Measurements from ENCODE around the gene MEP1A.
"Not testable (repeated sequence)": the region's sequence is repeated elsewhere in the genome, so short reads cannot be mapped to it uniquely, and the experiment has no call there.

The MEP1A gene

GRCh38 chr6:46758960-46759753 is 34.0 kb upstream of the MEP1A start:
- Histone ChIP-seq H3K27me3 (ENCODE audit: control insufficient read depth, insufficient read depth, low read length) (no peaks in the 10 kb centered on the region), H3K9me3 (ENCODE audit: control insufficient read depth, insufficient read depth, low read length) (no peaks in the 10 kb centered on the region), H3K4me3 (ENCODE audit: low read depth, low read length) (no peak overlapping the region), H3K36me3 (ENCODE audit: control insufficient read depth, insufficient read depth, low read length) (no peaks in the 10 kb centered on the region), H3K9ac (ENCODE audit: low read depth, low read length) (no peak overlapping the region), H3K4me1 (ENCODE audit: control insufficient read depth, insufficient read depth, low read length) (peaks cover 6% of the 10 kb centered on the region)

DNA sequence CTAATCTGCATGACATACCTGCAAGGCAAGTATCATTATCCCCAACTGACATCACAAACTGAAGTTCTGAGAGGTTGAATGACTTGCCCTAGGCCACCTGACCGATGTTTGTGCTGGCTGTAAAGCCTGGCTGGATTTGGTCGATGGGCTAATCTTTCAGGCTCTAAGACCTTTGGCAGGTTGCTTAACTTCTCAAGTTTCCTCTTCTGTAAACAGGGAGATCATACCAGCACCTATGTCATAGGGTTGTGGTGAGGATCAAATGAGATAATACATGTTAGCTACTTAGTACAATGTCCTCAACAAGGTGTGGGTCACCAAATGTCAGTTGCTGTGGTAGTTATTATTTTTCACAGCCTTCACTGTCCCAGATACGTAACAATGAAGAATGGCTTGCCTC is 32.3 kb upstream of the MEP1A start:
- H3K27me3 ChIP-seq (ENCODE audit: control insufficient read depth, insufficient read depth, low read length) = no peaks in the 10 kb centered on the region
- no peak overlapping the region for H3K9ac ChIP-seq (ENCODE audit: low read depth, low read length)
- no peaks in the 10 kb centered on the region for H3K9me3 ChIP-seq (ENCODE audit: control insufficient read depth, insufficient read depth, low read length)

DNA sequence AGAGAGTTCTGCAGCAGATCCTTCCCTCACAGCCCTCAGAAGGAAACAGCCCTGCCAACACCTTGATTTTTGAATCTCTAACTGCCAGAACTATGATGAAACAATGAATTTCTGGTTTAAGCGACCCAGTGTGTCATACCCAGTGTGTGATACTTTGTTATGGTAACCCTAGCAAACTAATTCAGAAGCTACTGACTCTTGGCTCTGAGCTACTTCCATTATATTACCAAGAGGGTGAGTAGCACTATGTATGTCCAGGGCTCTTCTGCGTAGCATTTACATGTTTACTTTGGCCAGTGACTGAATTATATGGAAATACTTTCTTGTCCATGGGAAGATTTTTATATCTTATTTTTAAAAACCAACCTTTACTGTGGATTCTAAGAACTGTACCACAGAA is 29.7 kb upstream of the MEP1A start:
- Histone ChIP-seq H3K27me3 (ENCODE audit: control insufficient read depth, insufficient read depth, low read length) (no peaks in the 10 kb centered on the region), H3K4me3 (ENCODE audit: low read depth, low read length) (no peak overlapping the region), H3K9me3 (ENCODE audit: control insufficient read depth, insufficient read depth, low read length) (no peaks in the 10 kb centered on the region), H3K9ac (ENCODE audit: low read depth, low read length) (no peak overlapping the region), H3K4me1 (ENCODE audit: control insufficient read depth, insufficient read depth, low read length) (no peaks in the 10 kb centered on the region), H3K36me3 (ENCODE audit: control insufficient read depth, insufficient read depth, low read length) (no peaks in the 10 kb centered on the region)

More for the DNA sequence above, 32.3 kb upstream of the MEP1A start:
- no peaks in the 10 kb centered on the region for H3K36me3 ChIP-seq (ENCODE audit: control insufficient read depth, insufficient read depth, low read length)
- H3K4me3 ChIP-seq (ENCODE audit: low read depth, low read length) = no peak overlapping the region
- H3K4me1 ChIP-seq (ENCODE audit: control insufficient read depth, insufficient read depth, low read length) = peaks cover 6% of the 10 kb centered on the region

DNA sequence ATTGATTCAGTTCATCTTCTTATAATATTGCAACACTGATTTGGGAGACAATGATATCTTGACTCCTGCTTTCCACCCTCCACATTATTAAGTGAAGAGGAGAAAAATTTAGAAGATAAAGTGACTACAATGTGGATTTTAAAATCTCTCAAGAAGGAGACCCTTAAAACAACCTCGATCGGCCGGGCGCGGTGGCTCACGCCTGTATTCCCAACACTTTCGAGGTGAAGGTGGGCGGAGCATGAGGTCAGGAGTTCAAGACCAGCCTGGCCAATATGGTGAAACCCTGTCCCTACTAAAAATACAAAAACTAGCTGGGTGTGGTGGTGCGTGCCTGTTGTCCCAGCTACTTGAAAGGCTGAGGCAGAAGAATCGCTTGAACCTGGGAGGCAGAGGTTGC is 28.9 kb upstream of the MEP1A start:
- H3K4me1 ChIP-seq (ENCODE audit: control insufficient read depth, insufficient read depth, low read length); H3K9ac ChIP-seq (ENCODE audit: low read depth, low read length); H3K9me3 ChIP-seq (ENCODE audit: control insufficient read depth, insufficient read depth, low read length); H3K36me3 ChIP-seq (ENCODE audit: control insufficient read depth, insufficient read depth, low read length); H3K4me3 ChIP-seq (ENCODE audit: low read depth, low read length); H3K27me3 ChIP-seq (ENCODE audit: control insufficient read depth, insufficient read depth, low read length): not testable (repeated sequence)

- Histone ChIP-seq H3K9ac (ENCODE audit: low read depth, low read length) (no peak overlapping the region), H3K4me1 (ENCODE audit: control insufficient read depth, insufficient read depth, low read length) (no peaks in the 10 kb centered on the region), H3K9me3 (ENCODE audit: control insufficient read depth, insufficient read depth, low read length) (no peaks in the 10 kb centered on the region), H3K27me3 (ENCODE audit: control insufficient read depth, insufficient read depth, low read length) (no peaks in the 10 kb centered on the region), H3K36me3 (ENCODE audit: control insufficient read depth, insufficient read depth, low read length) (no peaks in the 10 kb centered on the region), H3K4me3 (ENCODE audit: low read depth, low read length) (no peak overlapping the region)
Observed at GRCh38 chr6:46764961-46765360, 28.2 kb upstream of the MEP1A start.

DNA sequence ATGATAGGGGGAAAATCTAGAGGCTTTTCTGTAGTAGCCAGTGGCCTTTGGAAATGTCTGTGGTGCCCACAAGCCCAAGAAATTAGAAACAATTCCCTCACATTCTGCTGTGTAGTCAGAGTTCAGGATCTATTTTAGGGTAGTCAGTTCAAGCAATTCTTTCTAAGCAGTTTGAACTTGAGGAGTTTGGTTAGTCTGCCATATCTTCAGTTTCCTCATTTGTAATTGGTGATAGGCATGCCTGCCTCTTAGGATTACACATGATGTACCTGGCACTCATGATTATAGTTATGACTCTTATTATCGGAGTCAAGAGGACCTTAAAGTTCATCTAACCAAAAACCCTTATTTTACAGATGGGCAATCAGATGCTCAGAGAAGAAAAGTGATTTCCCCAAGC is 21.2 kb upstream of the MEP1A start:
- no peak overlapping the region for H3K9ac ChIP-seq (ENCODE audit: low read depth, low read length)
- no peaks in the 10 kb centered on the region for H3K36me3 ChIP-seq (ENCODE audit: control insufficient read depth, insufficient read depth, low read length)
- no peaks in the 10 kb centered on the region for H3K9me3 ChIP-seq (ENCODE audit: control insufficient read depth, insufficient read depth, low read length)
- H3K27me3 ChIP-seq (ENCODE audit: control insufficient read depth, insufficient read depth, low read length) = no peaks in the 10 kb centered on the region
- no peaks in the 10 kb centered on the region for H3K4me1 ChIP-seq (ENCODE audit: control insufficient read depth, insufficient read depth, low read length)
- H3K4me3 ChIP-seq (ENCODE audit: low read depth, low read length) = no peak overlapping the region

DNA sequence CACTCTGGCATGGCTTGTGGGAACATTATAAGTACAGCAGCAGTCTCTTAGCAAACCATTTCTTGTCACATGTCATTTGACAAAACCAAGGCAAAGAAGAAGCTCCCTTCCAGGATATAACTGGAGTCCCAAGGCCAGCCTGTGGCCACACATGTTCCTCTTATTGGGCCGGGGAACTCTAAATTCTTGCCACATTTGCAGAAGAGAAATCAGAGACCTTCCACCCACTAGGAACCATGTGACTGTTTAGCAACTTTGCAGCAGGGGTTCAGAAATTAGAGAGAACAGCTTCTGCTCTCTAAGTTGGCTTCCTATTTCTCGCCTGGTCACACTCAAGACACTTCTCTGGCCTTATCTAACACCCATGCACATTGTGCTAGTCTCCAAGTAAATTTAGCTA is 20.4 kb upstream of the MEP1A start:
- Histone ChIP-seq H3K27me3 (ENCODE audit: control insufficient read depth, insufficient read depth, low read length) (no peaks in the 10 kb centered on the region), H3K9ac (ENCODE audit: low read depth, low read length) (no peak overlapping the region), H3K4me1 (ENCODE audit: control insufficient read depth, insufficient read depth, low read length) (no peaks in the 10 kb centered on the region)

GRCh38 chr6:46773201-46773855 is 19.9 kb upstream of the MEP1A start:
- Histone ChIP-seq H3K4me1 (ENCODE audit: control insufficient read depth, insufficient read depth, low read length) (no peaks in the 10 kb centered on the region), H3K4me3 (ENCODE audit: low read depth, low read length) (no peak overlapping the region), H3K9ac (ENCODE audit: low read depth, low read length) (no peak overlapping the region), H3K36me3 (ENCODE audit: control insufficient read depth, insufficient read depth, low read length) (no peaks in the 10 kb centered on the region), H3K27me3 (ENCODE audit: control insufficient read depth, insufficient read depth, low read length) (no peaks in the 10 kb centered on the region), H3K9me3 (ENCODE audit: control insufficient read depth, insufficient read depth, low read length) (no peaks in the 10 kb centered on the region)

More for the DNA sequence above, 20.4 kb upstream of the MEP1A start:
- H3K9me3 ChIP-seq (ENCODE audit: control insufficient read depth, insufficient read depth, low read length) = no peaks in the 10 kb centered on the region
- H3K4me3 ChIP-seq (ENCODE audit: low read depth, low read length) = no peak overlapping the region
- H3K36me3 ChIP-seq (ENCODE audit: control insufficient read depth, insufficient read depth, low read length) = no peaks in the 10 kb centered on the region

DNA sequence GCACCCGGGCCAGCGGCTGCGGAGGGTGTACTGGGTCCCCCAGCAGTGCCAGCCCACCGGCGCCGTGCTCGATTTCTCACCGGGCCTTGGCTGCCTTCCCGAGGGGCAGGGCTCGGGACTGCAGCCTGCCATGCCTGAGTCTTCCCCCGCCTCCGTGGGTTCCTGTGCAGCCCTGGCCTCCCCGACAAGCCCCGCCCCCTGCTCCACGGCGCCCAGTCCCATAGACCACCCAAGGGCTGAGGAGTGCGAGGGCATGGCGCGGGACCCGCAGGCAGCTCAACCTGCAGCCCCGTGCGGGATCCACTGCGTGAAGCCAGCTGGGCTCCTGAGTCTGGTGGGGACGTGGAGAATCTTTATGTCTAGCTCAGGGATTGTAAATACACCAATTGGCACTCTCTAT is 18.5 kb upstream of the MEP1A start:
- H3K27me3 ChIP-seq (ENCODE audit: control insufficient read depth, insufficient read depth, low read length); H3K9ac ChIP-seq (ENCODE audit: low read depth, low read length); H3K36me3 ChIP-seq (ENCODE audit: control insufficient read depth, insufficient read depth, low read length); H3K9me3 ChIP-seq (ENCODE audit: control insufficient read depth, insufficient read depth, low read length); H3K4me1 ChIP-seq (ENCODE audit: control insufficient read depth, insufficient read depth, low read length); H3K4me3 ChIP-seq (ENCODE audit: low read depth, low read length): not testable (repeated sequence)

DNA sequence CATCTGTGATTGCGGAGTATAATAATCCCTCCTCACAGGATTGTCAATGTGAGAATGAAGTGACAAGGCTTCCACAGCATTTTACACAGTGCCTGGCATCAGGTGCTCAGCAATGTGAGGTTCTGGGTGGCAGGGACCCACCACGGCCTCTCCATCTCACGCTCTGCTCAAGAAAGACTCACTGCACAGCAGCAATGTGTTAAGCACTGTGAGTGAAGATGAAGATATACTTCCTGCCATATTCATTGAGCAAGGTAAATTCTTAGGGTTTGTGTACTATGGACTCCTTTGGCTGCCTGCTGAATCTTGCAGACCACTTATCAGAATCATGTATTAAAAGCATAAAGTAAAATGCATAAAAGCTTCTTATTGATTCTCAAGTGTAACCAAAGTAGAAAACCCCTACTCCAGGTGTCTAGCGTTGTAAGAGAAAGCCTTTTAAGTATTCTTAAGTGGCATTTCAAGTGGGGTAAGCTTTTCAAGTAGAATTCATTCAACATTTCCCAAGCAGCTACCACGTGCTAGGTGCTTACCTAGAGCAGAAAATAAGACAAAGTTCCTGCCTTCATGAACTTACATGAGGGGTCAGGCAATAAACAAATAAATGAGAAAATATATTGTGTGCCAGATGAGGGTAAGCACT is 17.0 kb upstream of the MEP1A start:
- Histone ChIP-seq H3K4me1 (ENCODE audit: control insufficient read depth, insufficient read depth, low read length) (no peaks in the 10 kb centered on the region), H3K4me3 (ENCODE audit: low read depth, low read length) (no peak overlapping the region), H3K36me3 (ENCODE audit: control insufficient read depth, insufficient read depth, low read length) (no peaks in the 10 kb centered on the region), H3K27me3 (ENCODE audit: control insufficient read depth, insufficient read depth, low read length) (no peaks in the 10 kb centered on the region), H3K9me3 (ENCODE audit: control insufficient read depth, insufficient read depth, low read length) (no peaks in the 10 kb centered on the region), H3K9ac (ENCODE audit: low read depth, low read length) (no peak overlapping the region)

- Histone ChIP-seq H3K36me3 (ENCODE audit: control insufficient read depth, insufficient read depth, low read length) (no peaks in the 10 kb centered on the region), H3K9ac (ENCODE audit: low read depth, low read length) (no peak overlapping the region), H3K4me1 (ENCODE audit: control insufficient read depth, insufficient read depth, low read length) (no peaks in the 10 kb centered on the region), H3K9me3 (ENCODE audit: control insufficient read depth, insufficient read depth, low read length) (no peaks in the 10 kb centered on the region), H3K27me3 (ENCODE audit: control insufficient read depth, insufficient read depth, low read length) (no peaks in the 10 kb centered on the region), H3K4me3 (ENCODE audit: low read depth, low read length) (no peak overlapping the region)
Observed at GRCh38 chr6:46777476-46778346, 15.5 kb upstream of the MEP1A start.

All from iPS-15b (cell line).